NCI-H1417 (cell line): Measurements from ENCODE around the gene API5.
A peak's percentile ranks its signal among the peaks of the same experiment; 100 is the strongest.
"Not testable (repeated sequence)": the region's sequence is repeated elsewhere in the genome, so short reads cannot be mapped to it uniquely, and the experiment has no call there.

ENCODE experiments used
- DNase-seq, 3 experiments: peaks; one replicate each; lab custom pipeline; 2025; lab: John Stamatoyannopoulos, UW

API5 gene

GRCh38 chr11:43311791-43312607 lies at the start of gene API5:
API5 (plus strand) TSS chr11:43311996; CDS start chr11:43312128, 132 bp downstream.
- peak; percentile 95 to 98 (median 98) for DNase-seq

DNA sequence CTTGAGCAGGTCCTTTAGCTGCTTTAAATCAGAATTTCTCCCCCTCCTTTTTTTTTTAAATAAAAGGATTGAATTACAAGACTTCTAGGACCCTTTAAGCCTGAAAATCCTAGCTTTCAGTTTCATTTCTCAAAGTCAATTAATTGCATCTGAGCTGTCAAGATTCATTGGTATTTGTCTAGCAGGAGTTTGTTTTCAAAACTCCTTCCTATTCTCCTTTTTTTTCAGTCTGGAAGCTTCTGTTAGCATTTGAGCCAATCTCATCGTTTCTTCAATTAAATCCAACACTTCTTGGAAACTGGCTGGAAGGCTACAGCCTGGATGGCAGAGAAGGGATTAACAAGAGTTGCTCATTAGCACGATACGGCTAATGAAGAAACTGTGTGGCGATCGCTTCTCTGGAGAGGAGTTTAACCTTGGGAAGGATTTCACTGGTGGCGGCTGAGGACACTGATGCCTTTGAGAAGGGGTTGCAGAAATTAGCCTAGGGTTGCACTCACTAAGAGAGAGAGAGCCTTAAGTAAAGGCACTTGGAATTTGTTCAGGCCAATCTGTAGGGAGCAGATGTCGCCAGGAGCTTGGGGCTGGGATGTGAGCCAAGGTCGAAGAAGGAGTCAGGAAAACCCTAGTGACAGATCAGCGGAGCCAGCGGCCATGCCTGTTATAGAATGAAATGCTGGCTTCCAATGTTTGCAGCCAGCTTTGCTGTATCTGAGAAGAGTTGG lies 43.8 kb upstream of the API5 start:
- DNase-seq = no peak

DNA sequence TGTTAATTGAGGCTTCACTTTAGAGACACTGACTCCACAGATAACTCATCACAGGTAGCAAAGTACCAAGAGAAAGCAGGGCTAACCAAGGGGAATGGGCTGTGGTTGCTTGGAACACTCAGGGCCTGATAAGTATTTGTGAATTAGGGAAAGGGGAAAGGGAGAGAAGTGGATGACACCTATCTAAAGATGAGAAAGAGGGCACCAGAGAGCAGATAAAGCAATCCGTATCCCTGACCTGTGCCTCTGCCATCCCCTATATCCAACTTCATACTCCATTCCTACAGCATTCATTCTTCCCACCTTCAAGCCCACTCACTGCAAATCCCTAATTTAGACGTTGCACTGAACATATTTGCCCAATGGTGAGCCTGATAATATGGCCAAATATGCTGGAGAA lies 43.0 kb upstream of the API5 start:
- DNase-seq = no peak

- peak in 2 of 3 experiments; percentile 18 to 41 for DNase-seq
These were observed 42.4 kb upstream of the API5 start for GRCh38 chr11:43269254-43269918.

GRCh38 chr11:43270468-43270867 lies 41.3 kb upstream of the API5 start:
- DNase-seq = no peak

DNA sequence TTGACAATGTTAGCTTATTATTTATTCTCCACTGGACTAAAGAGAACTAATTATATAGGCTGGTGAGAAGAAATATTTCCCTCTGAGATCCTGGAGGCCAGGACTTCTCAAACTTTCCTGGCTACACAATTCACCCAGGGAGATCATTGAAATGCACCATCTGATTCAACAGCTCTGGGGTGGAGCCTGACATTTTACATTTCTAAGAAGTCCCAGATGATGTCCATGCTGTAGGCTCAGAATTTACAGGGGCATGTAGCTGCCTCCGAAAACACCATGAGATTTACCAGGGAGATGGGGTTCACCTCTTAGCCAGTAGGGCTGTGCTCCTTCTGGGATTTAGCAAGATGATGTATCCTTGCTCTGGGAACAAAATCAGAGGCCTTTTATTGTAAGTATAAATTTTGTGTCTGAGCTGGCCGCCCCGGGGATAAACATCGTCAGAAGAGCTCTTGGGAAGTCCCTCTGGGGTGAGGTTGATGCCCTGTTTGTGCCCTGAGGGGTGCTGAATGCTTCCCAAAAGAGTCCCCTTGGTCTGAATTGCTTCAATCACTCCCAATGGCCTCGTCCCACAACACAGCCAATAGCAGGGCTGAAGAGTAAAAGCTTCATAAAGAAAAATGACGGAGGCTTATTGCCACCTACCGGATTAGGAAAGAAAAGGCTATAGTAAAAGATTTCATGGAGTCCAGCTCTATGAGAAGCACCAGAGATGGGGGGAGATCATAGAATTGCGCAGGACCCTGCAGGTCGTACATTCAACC lies 33.4 kb upstream of the API5 start:
- peak; percentile 5 to 65 (median 36) for DNase-seq

- peak; percentile 41 to 62 (median 44) for DNase-seq
These were observed 29.0 kb upstream of the API5 start for GRCh38 chr11:43282607-43283440.

- DNase-seq = no peak
These were observed 26.0 kb upstream of the API5 start for GRCh38 chr11:43285826-43286225.

GRCh38 chr11:43289368-43289767 lies 22.4 kb upstream of the API5 start:
- no peak for DNase-seq

- DNase-seq = no peak
These were observed 13.4 kb upstream of the API5 start for GRCh38 chr11:43298397-43298796.

- DNase-seq = no peak
These were observed 4.2 kb downstream of the API5 start for GRCh38 chr11:43315966-43316365.

GRCh38 chr11:43316451-43316850 lies 4.7 kb downstream of the API5 start:
- DNase-seq = peak in 1 of 3 experiments; percentile 10

GRCh38 chr11:43327987-43328386 lies 16.2 kb downstream of the API5 start:
- peak in 1 of 3 experiments; percentile 2 for DNase-seq

- DNase-seq = no peak
These were observed 16.7 kb downstream of the API5 start for GRCh38 chr11:43328482-43328881.

GRCh38 chr11:43341159-43341558 lies 29.4 kb downstream of the API5 start:
- no peak for DNase-seq

DNA sequence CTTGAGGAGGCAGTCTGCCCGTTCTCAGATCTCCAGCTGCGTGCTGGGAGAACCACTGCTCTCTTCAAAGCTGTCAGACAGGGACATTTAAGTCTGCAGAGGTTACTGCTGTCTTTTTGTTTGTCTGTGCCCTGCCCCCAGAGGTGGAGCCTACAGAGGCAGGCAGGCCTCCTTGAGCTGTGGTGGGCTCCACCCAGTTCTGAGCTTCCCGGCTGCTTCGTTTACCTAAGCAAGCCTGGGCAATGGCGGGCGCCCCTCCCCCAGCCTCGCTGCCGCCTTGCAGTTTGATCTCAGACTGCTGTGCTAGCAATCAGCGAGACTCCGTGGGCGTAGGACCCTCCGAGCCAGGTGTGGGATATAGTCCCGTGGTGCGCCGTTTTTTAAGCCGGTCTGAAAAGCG lies 39.6 kb downstream of the API5 start:
- not testable (repeated sequence) for DNase-seq

GRCh38 chr11:43354311-43354710 lies 42.5 kb downstream of the API5 start:
- DNase-seq = no peak

- DNase-seq = no peak
These were observed 44.5 kb downstream of the API5 start for GRCh38 chr11:43356336-43356735.

- DNase-seq = no peak
These were observed 46.5 kb downstream of the API5 start for GRCh38 chr11:43358279-43358800.

GRCh38 chr11:43358801-43359421 lies 47.1 kb downstream of the API5 start, which contains the start of gene TTC17:
TTC17 (plus strand) TSS chr11:43358920; CDS start chr11:43358955, 35 bp downstream.
- peak; percentile 90 to 96 (median 95) for DNase-seq
